Epithelial cell of proximal tubule (primary cell): Measurements from ENCODE around the gene NUAK1. TPM values are rescaled to one million over a fixed set of nuclear protein-coding genes. Genes with fewer than 3 reads are reported as not detected.

Source experiments
- DNase-seq: peaks from one replicate; pipeline ENCODE4 v3.0.0-alpha.2; 2011; ENCODE audit warnings: low read depth
- H3K4me3 ChIP-seq: 2 replicates; pipeline ENCODE4 v1.5.1; 2011; ENCODE audit warnings: low read depth, mild to moderate bottlenecking, low read length
- CTCF ChIP-seq: conservative IDR thresholded peaks from 2 replicates; pipeline ENCODE4 v1.5.1; 2012; ENCODE audit warnings: low read depth, mild to moderate bottlenecking, low read length
- total RNA-seq: library from RNA; depleted of rRNA; stranded (reverse); fragments of >200 nt; gene quantifications from 2 replicates; pipeline ENCODE4 v1.2.3, GENCODE V29; 2015

The NUAK1 gene
- total RNA-seq, 1 donor from 2014 or later = 34.5 TPM

GRCh38 chr12:106044773-106045172 is 94.0 kb downstream of the NUAK1 start:
- no peak for DNase-seq
- H3K4me3 ChIP-seq = no peak overlapping the region
- no peak for TF ChIP-seq CTCF

- DNase-seq = no peak
- no peak for TF ChIP-seq CTCF
- H3K4me3 ChIP-seq = no peak overlapping the region
Measured at GRCh38 chr12:106042037-106042436, 96.7 kb downstream of the NUAK1 start.

GRCh38 chr12:106040521-106040920 is 98.2 kb downstream of the NUAK1 start:
- no peak for DNase-seq
- no peak overlapping the region for H3K4me3 ChIP-seq
- TF ChIP-seq CTCF = no peak

- no peak for DNase-seq
- TF ChIP-seq CTCF = no peak
- H3K4me3 ChIP-seq = no peak overlapping the region
Measured at GRCh38 chr12:106039646-106040404, 98.9 kb downstream of the NUAK1 start.

- no peak for TF ChIP-seq CTCF
- H3K4me3 ChIP-seq = no peak overlapping the region
- DNase-seq = no peak
Measured at GRCh38 chr12:106039242-106039641, 99.5 kb downstream of the NUAK1 start.

GRCh38 chr12:106037524-106038298 is 101.0 kb downstream of the NUAK1 start:
- H3K4me3 ChIP-seq = no peak overlapping the region
- no peak for DNase-seq
- no peak for TF ChIP-seq CTCF

GRCh38 chr12:106035421-106035820 is 103.3 kb downstream of the NUAK1 start:
- DNase-seq = no peak
- no peak overlapping the region for H3K4me3 ChIP-seq
- no peak for TF ChIP-seq CTCF
